WTC11 (cell line): ENCODE results near the gene HECTD3.
"Not testable (repeated sequence)": the region's sequence is repeated elsewhere in the genome, so short reads cannot be mapped to it uniquely, and the experiment has no call there.

Source experiments
- ATF1 ChIP-seq: sonication (generic); formaldehyde crosslinking; IDR thresholded peaks from 2 replicates; pipeline ENCODE4 v1.8.1; 2023; ENCODE audit warnings: mild to moderate bottlenecking, moderate library complexity, missing genetic modification reagents
- CBFB ChIP-seq: sonication (generic); formaldehyde crosslinking; IDR thresholded peaks from 2 replicates; pipeline ENCODE4 v1.8.1; 2022; ENCODE audit warnings: mild to moderate bottlenecking, low read depth, missing genetic modification reagents
- EMX1 ChIP-seq: fragments of 250-450 bp; sonication (Bioruptor Pico); IDR thresholded peaks from 2 replicates; pipeline ENCODE4 v1.8.0; 2021; ENCODE audit warnings: mild to moderate bottlenecking
- FOXJ3 ChIP-seq: sonication (generic); formaldehyde crosslinking; IDR thresholded peaks from 2 replicates; pipeline ENCODE4 v1.9.0; 2021; ENCODE audit warnings: missing genetic modification reagents, mild to moderate bottlenecking, borderline replicate concordance
- FOXK1 ChIP-seq: sonication (generic); formaldehyde crosslinking; IDR thresholded peaks from 2 replicates; pipeline ENCODE4 v1.8.0; 2022; ENCODE audit warnings: mild to moderate bottlenecking, moderate library complexity, missing genetic modification reagents
- SMAD3 ChIP-seq: sonication (generic); formaldehyde crosslinking; IDR thresholded peaks from 2 replicates; pipeline ENCODE4 v1.8.0; 2022; ENCODE audit warnings: missing genetic modification reagents, mild to moderate bottlenecking, borderline replicate concordance
- TCF7 ChIP-seq: sonication (generic); formaldehyde crosslinking; IDR thresholded peaks from 2 replicates; pipeline ENCODE4 v1.8.0; 2022; ENCODE audit warnings: mild to moderate bottlenecking, low read depth, missing genetic modification reagents, moderate library complexity
- TEAD4 ChIP-seq: sonication (generic); formaldehyde crosslinking; IDR thresholded peaks from 2 replicates; pipeline ENCODE4 v1.8.0; 2022; ENCODE audit warnings: mild to moderate bottlenecking, missing genetic modification reagents
- ZBTB21 ChIP-seq: sonication (generic); formaldehyde crosslinking; IDR thresholded peaks from 2 replicates; pipeline ENCODE4 v1.8.1; 2023; ENCODE audit warnings: mild to moderate bottlenecking, missing genetic modification reagents, borderline replicate concordance
- TF ChIP-seq, protein P1 (sequence below): fragments of 200-600 bp; IDR thresholded peaks from 2 replicates; pipeline ENCODE4 v1.8.0; 2022; ENCODE audit warnings: antibody characterized with exemption
- TF ChIP-seq, protein P2 (sequence below): fragments of 250-450 bp; sonication (Bioruptor Pico); IDR thresholded peaks from 2 replicates; pipeline ENCODE4 v2.1.2; 2022; ENCODE audit warnings: mild to moderate bottlenecking, moderate library complexity
- TF ChIP-seq, protein P3 (sequence below): sonication (generic); formaldehyde crosslinking; IDR thresholded peaks from 2 replicates; pipeline ENCODE4 v1.8.0; 2022; ENCODE audit warnings: mild to moderate bottlenecking, missing genetic modification reagents
- TF ChIP-seq, protein P4 (sequence below): sonication (generic); formaldehyde crosslinking; IDR thresholded peaks from 2 replicates; pipeline ENCODE4 v1.8.0; 2022; ENCODE audit warnings: mild to moderate bottlenecking, missing genetic modification reagents
- TF ChIP-seq, protein P5 (sequence below): sonication (generic); formaldehyde crosslinking; IDR thresholded peaks from 2 replicates; pipeline ENCODE4 v1.8.0; 2022; ENCODE audit warnings: mild to moderate bottlenecking, missing genetic modification reagents

GRCh38 chr1:45001576-45001975, 9.5 kb downstream of the HECTD3 start:
- TF ChIP-seq, protein P1, sequence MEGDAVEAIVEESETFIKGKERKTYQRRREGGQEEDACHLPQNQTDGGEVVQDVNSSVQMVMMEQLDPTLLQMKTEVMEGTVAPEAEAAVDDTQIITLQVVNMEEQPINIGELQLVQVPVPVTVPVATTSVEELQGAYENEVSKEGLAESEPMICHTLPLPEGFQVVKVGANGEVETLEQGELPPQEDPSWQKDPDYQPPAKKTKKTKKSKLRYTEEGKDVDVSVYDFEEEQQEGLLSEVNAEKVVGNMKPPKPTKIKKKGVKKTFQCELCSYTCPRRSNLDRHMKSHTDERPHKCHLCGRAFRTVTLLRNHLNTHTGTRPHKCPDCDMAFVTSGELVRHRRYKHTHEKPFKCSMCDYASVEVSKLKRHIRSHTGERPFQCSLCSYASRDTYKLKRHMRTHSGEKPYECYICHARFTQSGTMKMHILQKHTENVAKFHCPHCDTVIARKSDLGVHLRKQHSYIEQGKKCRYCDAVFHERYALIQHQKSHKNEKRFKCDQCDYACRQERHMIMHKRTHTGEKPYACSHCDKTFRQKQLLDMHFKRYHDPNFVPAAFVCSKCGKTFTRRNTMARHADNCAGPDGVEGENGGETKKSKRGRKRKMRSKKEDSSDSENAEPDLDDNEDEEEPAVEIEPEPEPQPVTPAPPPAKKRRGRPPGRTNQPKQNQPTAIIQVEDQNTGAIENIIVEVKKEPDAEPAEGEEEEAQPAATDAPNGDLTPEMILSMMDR: not testable (repeated sequence)
- TF ChIP-seq, protein P2, sequence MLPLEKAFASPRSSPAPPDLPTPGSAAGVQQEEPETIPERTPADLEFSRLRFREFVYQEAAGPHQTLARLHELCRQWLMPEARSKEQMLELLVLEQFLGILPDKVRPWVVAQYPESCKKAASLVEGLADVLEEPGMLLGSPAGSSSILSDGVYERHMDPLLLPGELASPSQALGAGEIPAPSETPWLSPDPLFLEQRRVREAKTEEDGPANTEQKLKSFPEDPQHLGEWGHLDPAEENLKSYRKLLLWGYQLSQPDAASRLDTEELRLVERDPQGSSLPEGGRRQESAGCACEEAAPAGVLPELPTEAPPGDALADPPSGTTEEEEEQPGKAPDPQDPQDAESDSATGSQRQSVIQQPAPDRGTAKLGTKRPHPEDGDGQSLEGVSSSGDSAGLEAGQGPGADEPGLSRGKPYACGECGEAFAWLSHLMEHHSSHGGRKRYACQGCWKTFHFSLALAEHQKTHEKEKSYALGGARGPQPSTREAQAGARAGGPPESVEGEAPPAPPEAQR: not testable (repeated sequence)
- not testable (repeated sequence) for TF ChIP-seq TCF7 (CRISPR knock-in tag); ATF1 (CRISPR knock-in tag); EMX1; SMAD3 (CRISPR knock-in tag); TEAD4 (CRISPR knock-in tag); CBFB (CRISPR knock-in tag); FOXJ3; FOXK1 (CRISPR knock-in tag); ZBTB21
- TF ChIP-seq, protein P3, sequence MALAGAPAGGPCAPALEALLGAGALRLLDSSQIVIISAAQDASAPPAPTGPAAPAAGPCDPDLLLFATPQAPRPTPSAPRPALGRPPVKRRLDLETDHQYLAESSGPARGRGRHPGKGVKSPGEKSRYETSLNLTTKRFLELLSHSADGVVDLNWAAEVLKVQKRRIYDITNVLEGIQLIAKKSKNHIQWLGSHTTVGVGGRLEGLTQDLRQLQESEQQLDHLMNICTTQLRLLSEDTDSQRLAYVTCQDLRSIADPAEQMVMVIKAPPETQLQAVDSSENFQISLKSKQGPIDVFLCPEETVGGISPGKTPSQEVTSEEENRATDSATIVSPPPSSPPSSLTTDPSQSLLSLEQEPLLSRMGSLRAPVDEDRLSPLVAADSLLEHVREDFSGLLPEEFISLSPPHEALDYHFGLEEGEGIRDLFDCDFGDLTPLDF (CRISPR knock-in tag): not testable (repeated sequence)
- TF ChIP-seq, protein P4, sequence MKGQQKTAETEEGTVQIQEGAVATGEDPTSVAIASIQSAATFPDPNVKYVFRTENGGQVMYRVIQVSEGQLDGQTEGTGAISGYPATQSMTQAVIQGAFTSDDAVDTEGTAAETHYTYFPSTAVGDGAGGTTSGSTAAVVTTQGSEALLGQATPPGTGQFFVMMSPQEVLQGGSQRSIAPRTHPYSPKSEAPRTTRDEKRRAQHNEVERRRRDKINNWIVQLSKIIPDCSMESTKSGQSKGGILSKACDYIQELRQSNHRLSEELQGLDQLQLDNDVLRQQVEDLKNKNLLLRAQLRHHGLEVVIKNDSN (CRISPR knock-in tag): not testable (repeated sequence)
- TF ChIP-seq, protein P5, sequence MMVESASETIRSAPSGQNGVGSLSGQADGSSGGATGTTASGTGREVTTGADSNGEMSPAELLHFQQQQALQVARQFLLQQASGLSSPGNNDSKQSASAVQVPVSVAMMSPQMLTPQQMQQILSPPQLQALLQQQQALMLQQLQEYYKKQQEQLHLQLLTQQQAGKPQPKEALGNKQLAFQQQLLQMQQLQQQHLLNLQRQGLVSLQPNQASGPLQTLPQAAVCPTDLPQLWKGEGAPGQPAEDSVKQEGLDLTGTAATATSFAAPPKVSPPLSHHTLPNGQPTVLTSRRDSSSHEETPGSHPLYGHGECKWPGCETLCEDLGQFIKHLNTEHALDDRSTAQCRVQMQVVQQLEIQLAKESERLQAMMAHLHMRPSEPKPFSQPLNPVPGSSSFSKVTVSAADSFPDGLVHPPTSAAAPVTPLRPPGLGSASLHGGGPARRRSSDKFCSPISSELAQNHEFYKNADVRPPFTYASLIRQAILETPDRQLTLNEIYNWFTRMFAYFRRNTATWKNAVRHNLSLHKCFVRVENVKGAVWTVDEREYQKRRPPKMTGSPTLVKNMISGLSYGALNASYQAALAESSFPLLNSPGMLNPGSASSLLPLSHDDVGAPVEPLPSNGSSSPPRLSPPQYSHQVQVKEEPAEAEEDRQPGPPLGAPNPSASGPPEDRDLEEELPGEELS (CRISPR knock-in tag): not testable (repeated sequence)
